Activated CD4-positive, alpha-beta T cell treated with anti-CD3 and anti-CD28 coated beads, Interleukin-2, amount 50 U/mL, for 1 hour (primary cell): ENCODE data around the gene NFASC.

ENCODE experiments used
- DNase-seq: peaks from one replicate; pipeline ENCODE4 v3.0.0-alpha.2; 2020

The NFASC gene

GRCh38 chr1:204891860-204892259 is 21.2 kb downstream of the NFASC start:
- no peak for DNase-seq

GRCh38 chr1:204894031-204894430 is 23.4 kb downstream of the NFASC start:
- DNase-seq, result no peak

DNA sequence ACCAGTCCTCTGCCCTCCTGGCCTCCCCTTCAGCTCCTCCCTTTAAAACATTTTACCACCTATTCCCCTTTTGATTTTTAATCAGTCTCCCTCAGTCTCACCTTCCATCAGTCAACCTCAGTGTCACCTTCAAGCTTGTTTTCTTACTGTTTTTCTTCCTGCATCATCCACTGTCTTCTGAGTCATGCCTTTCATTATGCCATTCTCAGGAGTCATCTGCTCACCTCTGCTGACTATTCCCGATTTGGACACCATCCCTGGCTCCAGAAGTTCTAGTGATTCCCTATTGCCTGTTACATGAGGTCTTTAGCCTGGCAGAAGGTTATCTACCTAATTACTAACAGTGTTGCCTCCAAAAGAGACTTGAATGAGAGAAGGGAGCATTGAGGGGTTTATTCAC is 23.9 kb downstream of the NFASC start:
- DNase-seq, result no peak

- no peak for DNase-seq
These were observed 25.4 kb downstream of the NFASC start for GRCh38 chr1:204896023-204896422.

DNA sequence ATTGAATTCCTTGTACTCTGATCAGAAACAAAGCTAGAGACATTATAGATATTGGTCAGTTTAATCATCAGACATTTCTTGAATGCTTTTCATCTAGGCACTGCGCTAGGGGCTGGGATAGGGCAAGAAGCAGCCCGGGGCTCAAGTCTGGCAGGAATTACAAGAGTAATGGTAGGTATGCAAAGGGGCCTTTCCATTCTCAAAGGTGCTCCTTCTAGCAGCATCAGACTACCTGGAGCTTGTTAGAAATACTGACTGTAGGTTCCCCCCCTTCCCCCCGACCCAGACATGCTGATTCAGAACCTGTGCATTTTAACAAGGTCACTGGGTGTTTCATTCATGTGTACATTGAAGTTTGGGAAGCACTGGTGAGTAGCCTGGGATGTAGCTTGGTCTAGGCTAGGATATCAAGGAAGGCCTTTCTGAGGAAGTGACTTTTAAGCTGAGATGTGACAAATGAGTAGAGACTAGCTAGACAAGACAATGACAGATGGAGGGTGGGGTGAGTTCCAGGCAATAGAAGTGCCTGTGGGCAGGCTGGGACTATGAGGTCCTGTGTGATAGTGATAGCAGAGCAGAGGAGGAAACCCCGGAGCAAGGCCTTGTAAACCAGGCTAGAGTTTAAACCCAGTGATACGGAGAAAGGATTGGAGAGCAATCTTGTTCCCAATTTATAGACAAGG is 26.3 kb downstream of the NFASC start:
- DNase-seq, result no peak

DNA sequence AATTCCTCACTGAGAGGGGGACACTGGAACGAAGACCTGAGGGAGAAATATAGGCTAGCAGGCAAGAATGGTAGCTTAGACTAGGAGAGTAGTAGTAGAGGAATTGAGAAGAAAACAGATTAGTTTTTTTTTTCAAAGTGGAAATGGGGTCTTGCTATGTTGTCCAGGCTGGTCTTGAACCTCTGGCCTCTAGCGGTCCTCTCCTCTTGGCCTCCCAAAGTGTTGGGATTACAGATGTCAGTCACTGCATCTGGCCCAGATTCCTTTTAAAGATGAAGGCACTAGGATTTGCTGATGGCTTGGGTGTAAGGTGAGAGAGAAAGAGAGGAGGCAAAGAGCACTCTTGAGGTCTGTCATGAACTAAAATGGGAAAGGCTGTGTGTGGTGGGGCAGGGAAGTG is 30.1 kb downstream of the NFASC start:
- DNase-seq, result no peak

- DNase-seq, result no peak
These were observed 32.0 kb downstream of the NFASC start for GRCh38 chr1:204902671-204903070.

DNA sequence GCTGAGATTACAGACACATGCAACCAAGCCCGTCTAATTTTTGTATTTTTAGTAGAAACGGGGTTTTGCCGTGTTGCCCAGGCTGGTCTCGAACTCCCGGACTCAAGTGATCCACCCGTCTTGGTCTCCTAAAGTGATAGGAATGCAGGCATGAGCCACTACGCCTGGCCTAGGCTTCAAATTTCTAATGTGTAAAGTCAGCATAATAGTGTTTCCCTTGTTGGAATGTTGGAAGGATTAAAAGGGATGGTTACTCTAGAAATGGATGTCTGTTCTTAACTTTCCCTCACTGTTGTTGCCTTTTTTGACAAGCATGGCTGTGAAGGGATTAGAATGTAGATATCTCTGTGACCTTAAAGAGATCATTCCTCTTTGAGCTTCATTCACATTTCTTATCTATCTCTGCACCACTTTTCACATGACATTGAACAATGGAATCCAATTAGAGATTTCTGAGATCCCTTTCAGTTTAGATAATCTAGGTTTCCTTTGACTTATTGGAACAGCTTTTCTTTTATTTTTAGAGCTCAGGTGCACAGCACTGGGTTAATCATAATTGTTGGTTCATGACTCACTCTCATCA is 33.7 kb downstream of the NFASC start:
- no peak for DNase-seq

DNA sequence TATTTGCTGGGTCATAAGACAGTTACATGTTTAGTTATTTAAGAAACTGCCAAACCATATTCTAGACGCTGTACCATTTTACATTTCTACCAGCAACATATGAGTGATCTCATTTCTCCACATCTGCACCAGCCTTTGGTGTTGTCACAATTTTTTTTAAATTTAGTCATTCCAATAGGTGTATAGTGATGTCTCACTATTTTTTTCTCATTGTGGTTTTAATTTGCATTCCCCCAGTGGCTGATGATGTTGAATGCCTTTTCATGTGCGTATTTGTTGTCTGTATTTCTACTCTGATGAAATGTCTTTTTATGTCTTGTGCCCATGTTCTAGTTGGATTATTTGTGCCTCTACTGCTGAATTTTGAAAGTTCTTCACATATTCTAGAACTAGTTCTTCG is 38.4 kb downstream of the NFASC start:
- DNase-seq, result no peak

DNA sequence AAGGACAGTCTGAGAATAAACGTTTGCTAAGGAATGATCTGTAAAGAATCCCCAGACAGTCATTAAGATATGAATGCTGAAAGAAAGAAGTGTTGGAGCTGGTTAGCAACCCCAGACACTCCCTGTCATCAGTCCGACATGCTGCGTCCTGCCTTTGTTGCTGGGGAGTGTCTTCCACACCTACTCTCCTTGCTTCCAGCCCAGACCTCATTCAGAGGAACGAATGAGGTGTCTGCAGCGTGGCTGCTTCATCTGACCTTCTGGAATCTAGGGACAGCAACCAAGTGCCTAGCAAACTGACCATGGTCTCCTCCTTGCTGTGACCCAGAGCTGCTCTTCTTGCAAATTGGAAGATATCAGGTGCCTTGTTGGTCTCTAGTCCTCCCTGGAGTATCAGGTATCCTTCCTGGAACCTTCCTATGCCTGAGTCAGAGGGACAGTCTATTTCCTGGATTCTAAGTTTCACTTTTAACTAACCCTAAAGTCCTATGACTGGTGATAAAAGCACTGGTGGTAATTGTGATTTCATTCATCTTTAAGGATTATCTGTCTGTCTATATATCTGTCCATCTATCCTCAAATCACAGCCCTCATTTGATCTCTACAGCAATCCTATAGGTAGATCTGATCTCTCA is 45.3 kb downstream of the NFASC start:
- no peak for DNase-seq

- no peak for DNase-seq
These were observed 47.1 kb downstream of the NFASC start for GRCh38 chr1:204917802-204918201.

DNA sequence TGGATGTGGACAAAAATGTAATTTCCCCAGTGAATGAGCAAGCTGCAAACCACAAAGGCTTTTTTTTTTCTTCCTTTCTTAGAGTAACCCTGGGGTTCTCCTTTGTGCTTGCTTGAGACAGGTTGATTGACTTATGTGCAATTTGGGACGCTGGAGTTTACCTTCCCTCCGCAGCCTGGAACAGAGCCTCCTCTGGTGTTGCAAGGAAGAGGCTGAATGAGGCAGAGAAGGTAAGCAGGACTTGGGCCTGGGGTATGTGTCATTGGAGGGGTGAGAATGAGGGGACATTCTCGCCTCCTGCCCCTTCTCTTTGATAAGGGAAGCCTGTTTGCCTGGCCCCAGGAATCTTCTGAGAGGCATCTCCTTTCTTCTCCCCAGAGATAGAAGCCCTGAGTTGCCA is 49.8 kb downstream of the NFASC start:
- DNase-seq, result no peak

DNA sequence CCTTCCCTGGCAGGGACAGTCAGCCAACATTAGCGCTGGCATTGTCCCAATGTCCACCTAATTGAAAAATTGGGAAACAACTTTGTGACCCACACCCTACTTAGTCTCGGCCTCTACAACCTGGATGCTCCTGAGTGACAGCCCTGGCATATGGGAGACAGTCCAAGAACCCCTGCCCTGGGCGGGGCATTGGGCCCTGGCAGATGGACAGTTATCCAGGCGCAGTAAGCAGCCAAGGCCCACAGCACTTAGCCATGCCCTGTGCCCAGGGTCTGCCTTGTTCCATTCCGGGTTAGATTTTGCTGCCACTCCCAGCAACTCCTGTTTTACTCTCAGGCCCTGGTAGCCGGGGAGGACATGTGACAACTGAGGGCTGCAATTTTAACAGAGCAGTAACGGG is 50.3 kb downstream of the NFASC start:
- no peak for DNase-seq

- DNase-seq, result no peak
These were observed 51.3 kb downstream of the NFASC start for GRCh38 chr1:204921855-204922516.

DNA sequence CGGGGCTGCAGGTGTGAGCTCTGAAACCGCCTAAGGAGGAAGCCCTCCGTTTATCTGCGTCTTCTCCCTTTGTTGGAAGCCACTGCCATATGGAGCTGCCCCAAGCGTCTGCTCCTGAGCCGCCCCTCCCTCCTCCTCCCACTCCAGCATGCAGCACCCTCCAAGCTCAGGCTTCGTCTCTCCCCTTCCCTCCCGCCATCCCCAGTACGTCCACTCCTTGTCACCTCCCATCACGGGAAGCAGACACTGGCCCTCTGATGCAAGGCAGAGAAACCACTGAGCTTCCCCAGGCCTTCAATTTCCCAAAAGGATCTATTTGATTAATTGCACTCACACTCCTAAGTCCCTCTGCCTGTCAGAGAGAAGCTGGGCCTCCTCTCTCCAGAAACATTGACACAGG is 52.5 kb downstream of the NFASC start:
- no peak for DNase-seq

DNA sequence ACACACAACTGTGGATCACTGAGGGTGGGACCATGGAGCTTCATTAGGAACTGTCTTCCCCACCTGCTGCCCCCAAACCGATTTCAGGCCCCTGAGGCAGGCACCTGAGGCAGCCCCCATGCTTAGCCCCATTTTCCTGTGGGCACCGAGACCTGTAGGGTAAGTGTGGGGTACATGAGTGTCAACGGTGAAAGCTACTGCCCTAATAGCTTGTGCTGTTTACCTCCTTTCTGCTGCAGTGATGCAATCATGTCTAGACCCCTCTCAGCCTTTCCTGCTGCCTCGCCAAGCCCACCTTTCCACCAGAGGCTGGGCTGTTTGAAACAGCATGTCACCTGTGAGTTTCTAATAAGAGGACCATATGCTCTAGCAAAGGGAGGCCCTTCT is 53.0 kb downstream of the NFASC start:
- no peak for DNase-seq

DNA sequence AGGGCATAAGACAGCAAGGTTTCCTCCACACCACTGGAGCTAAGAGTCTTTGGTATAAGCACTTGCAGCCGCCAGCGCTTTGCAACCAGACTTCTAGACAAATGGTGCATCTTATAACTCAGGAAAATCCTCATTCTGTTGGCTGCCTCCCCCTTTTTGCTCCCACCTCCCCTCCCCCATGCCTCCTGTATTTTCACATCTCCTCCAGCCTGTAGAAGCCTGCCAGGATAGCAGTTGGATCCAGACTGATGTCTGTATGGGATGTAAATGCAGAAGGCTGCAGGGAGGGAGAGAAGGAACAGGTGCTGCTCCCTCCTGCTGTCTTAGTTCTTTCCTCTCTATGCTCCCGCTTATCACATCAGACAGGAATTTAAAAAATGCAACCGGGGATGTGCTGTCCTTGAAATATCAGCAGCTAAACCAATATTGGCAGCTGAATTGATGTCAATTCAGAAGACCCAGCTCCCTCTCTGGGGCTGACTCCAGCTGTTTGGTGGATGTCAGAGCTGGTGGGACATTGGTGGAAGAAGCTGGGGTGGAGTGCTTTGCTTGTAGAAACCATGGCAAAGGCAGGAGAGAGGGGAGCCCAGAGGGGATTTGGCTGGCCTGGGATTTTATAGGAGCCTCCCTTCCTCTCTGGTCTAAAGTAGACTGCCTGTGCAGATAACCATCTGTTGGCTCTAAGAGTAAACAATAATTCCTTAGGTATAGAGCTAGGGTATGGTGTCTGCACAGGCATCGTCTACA is 53.5 kb downstream of the NFASC start:
- DNase-seq, result no peak

GRCh38 chr1:204925701-204926100 is 55.0 kb downstream of the NFASC start:
- DNase-seq, result no peak

DNA sequence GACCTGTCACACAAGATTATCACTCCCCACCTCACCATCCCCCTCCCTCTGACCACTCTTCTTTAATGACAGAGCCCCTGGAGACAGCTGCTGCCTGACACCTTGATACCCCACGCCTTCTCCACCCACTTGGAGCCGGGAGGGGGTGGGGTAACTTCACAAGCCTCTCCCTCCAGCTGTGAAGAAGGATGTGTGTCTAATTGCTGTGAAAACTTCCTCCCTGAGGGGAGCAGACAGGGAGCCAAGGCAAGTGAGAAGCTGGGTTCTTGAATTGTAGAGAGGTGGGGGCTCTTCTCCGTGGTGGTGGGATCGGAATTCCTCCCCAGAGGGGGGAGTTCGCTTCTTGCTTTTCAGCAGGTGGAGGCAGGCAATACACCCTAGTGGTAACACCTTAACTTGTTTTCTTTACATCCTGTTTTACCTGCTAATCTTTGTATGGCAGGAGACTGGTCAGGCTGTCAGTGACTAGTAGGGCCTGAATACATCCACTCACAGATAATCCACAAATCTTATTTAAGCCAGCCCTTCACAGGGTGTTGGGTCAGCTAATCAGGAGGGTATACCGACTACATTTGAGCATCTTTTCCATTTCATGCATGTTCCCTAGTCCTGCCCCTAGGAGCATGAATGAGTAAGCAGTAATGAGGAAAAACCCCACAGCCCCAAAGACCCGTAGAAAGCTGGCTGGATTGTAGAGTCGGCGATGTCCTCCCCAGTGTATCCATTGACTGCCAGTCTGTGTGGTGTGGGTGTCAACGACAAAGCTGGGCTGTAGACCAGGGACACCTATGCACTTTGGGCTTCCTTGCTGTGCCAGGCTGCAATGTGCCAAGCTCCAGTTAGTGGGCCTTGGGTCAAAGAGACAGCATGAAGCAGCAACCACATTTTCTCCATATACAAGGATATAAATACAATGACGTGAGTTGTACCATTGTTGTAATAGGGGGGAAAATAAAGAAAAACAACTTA is 57.3 kb downstream of the NFASC start:
- no peak for DNase-seq

- no peak for DNase-seq
These were observed 58.2 kb downstream of the NFASC start for GRCh38 chr1:204928671-204929486.

GRCh38 chr1:204929487-204930154 is 59.0 kb downstream of the NFASC start:
- no peak for DNase-seq
